ENCODE results near the gene ABCC4.
"Not testable (repeated sequence)": the region's sequence is repeated elsewhere in the genome, so short reads cannot be mapped to it uniquely, and the experiment has no call there.

The ABCC4 gene

DNA sequence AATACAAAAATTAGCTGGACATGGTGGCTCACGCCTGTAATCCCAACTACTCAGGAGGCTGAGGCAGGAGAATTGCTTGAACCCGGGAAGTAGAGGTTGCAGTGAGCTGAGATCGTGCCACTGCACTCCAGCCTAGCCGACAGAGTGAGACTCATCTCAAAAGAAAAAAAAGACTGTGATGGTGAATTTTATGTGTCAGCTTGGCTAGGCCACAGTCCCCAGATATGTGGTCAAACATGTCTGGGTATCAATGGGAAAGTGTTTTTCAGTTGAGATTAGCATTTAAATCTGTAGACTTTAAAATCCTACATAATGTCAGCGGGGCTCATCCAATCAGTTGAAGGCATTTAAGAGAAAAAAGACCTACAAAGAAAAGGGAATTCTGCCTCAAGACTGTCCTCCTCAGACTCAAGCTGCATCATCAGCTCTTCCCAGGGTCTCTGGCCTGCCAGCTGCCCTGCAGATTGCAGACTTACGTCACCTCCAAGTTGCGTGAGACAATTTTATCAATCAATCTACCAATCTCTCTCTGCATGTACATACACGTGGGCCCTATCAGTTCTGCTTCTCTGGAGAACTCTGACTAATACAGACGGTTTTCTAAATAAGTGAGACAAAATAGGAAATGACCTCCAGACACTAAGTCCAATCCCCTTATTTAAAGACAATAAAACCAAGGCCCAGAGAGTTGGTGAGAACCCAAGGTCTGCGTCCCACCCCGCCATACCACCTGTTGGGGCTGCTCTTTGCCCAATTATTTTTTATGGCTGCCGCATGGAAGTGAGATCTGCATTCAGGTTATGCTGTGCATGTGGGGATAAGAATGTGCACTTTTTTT lies 99.2 kb downstream of the ABCC4 start:
- no peak overlapping the region for H3K4me3 ChIP-seq (ENCODE audit: low read length)
- H3K36me3 ChIP-seq (ENCODE audit: control insufficient read depth, low read depth, low read length), result no peaks in the 10 kb centered on the region
- H3K27ac ChIP-seq (ENCODE audit: low read length), result no peak overlapping the region
- H3K27me3 ChIP-seq (ENCODE audit: control insufficient read depth, insufficient read depth, low read length), result no peaks in the 10 kb centered on the region
- no peaks in the 10 kb centered on the region for H3K9me3 ChIP-seq (ENCODE audit: control insufficient read depth, low read depth, low read length)
- no peaks in the 10 kb centered on the region for H3K4me1 ChIP-seq (ENCODE audit: control insufficient read depth, low read depth, low read length)
- H3K9ac ChIP-seq (ENCODE audit: low read length), result no peak overlapping the region

DNA sequence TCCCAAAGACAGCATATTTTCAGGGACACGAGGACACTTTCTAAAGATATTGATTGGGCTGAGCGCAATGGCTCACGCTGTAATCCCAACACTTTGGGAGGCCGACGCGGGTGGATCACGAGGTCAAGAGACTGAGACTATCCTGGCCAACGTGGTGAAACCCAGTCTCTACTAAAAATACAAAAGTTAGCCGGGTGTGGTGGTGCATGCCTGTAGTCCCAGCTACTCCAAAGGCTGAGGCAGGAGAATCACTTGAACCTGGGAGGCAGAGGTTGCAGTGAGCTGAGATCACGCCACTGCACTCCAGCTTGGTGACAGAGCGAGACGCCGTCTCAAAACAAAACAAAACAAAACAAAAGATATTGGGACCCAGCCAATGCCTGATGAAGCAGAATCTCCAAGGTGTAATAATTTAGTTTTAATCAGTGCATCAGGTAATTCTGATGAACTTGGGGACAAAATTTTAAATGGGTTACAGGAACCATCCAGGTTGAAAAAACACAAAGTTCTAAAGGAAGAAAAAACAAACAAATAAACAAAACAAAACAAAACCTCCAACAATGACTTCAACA lies 100.8 kb downstream of the ABCC4 start:
- not testable (repeated sequence) for H3K9ac ChIP-seq (ENCODE audit: low read length); H3K27me3 ChIP-seq (ENCODE audit: control insufficient read depth, insufficient read depth, low read length); H3K36me3 ChIP-seq (ENCODE audit: control insufficient read depth, low read depth, low read length); H3K27ac ChIP-seq (ENCODE audit: low read length); H3K9me3 ChIP-seq (ENCODE audit: control insufficient read depth, low read depth, low read length); H3K4me1 ChIP-seq (ENCODE audit: control insufficient read depth, low read depth, low read length); H3K4me3 ChIP-seq (ENCODE audit: low read length)

DNA sequence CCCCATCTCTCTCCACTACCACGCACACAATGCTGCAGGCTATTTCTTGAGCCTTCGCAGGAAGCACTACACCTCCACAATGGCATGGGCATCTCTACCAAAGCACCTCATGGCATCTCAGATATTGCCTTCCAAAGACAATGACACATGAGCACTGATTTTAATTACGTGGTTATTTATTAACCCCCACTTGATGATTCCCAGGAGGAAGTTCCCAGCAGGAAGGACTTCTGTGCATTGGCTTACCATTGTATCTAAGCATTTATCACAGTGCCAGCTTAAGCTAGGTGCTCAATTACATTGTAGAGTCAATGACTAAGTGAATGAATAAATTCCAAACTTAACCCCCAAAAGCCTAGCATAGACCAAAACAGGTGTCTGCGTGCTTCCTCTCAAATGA lies 101.4 kb downstream of the ABCC4 start:
- Histone ChIP-seq H3K36me3 (ENCODE audit: control insufficient read depth, low read depth, low read length) (no peaks in the 10 kb centered on the region), H3K27me3 (ENCODE audit: control insufficient read depth, insufficient read depth, low read length) (no peaks in the 10 kb centered on the region), H3K27ac (ENCODE audit: low read length) (no peak overlapping the region), H3K4me1 (ENCODE audit: control insufficient read depth, low read depth, low read length) (no peaks in the 10 kb centered on the region), H3K9me3 (ENCODE audit: control insufficient read depth, low read depth, low read length) (no peaks in the 10 kb centered on the region), H3K4me3 (ENCODE audit: low read length) (no peak overlapping the region), H3K9ac (ENCODE audit: low read length) (no peak overlapping the region)

DNA sequence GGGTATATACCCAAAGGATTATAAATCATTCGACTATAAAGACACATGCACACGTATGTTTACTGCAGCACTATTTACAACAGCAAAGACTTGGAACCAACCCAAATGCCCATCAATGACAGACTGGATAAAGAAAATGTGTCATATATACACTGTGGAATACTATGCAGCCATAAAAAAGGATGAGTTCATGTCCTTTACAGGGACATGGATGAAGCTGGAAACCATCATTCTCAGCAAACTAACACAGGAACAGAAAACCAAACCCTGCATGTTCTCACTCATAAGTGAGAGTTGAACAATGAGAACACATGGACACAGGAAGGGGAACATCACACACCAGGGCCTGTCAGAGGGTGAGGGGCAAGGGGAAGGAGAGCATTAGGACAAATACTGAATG lies 102.6 kb downstream of the ABCC4 start:
- not testable (repeated sequence) for H3K36me3 ChIP-seq (ENCODE audit: control insufficient read depth, low read depth, low read length)

DNA sequence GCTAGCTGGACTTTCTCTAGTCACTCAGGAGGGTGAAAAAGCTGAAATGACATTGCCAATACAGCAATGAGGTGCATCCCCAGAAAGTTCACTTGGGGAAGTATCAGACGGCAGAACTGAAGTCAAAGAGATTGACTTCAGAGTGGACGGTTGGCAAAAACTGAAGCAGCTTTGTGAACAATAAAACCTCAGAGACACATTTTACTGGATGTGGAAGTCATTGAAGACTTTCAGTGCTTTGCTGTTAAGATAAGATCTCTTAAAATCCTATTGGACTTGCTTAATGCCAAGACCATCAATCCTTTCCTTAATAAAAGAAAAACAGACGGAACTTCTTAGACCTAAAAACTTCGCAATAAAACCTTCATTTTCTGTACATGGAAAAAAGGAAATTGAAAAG lies 103.7 kb downstream of the ABCC4 start:
- Histone ChIP-seq H3K27me3 (ENCODE audit: control insufficient read depth, insufficient read depth, low read length) (no peaks in the 10 kb centered on the region), H3K4me3 (ENCODE audit: low read length) (no peak overlapping the region), H3K27ac (ENCODE audit: low read length) (no peak overlapping the region), H3K9ac (ENCODE audit: low read length) (no peak overlapping the region), H3K4me1 (ENCODE audit: control insufficient read depth, low read depth, low read length) (no peaks in the 10 kb centered on the region), H3K9me3 (ENCODE audit: control insufficient read depth, low read depth, low read length) (no peaks in the 10 kb centered on the region), H3K36me3 (ENCODE audit: control insufficient read depth, low read depth, low read length) (no peaks in the 10 kb centered on the region)

More for the DNA sequence above, 102.6 kb downstream of the ABCC4 start:
- H3K9ac ChIP-seq (ENCODE audit: low read length); H3K27ac ChIP-seq (ENCODE audit: low read length); H3K27me3 ChIP-seq (ENCODE audit: control insufficient read depth, insufficient read depth, low read length); H3K9me3 ChIP-seq (ENCODE audit: control insufficient read depth, low read depth, low read length); H3K4me3 ChIP-seq (ENCODE audit: low read length); H3K4me1 ChIP-seq (ENCODE audit: control insufficient read depth, low read depth, low read length): not testable (repeated sequence)

DNA sequence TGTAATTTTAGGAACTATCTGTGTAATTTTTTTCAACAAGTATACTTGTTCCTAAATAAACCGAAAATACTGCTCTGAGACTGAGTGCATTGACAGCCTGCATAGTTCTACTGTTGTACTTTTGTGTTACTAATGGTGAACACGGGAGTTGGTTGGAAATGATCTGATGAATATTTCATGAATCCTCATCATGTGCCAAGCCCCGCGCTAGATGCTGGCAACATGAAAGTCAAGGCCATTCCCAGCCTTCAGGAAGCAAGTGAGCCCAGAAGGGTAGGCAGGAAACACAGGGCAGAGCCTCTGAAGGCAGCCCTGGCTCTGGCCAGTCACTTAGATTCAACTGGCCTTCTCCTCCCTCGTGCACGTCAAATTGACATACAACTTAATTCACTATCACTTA lies 106.1 kb downstream of the ABCC4 start:
- Histone ChIP-seq H3K4me1 (ENCODE audit: control insufficient read depth, low read depth, low read length) (no peaks in the 10 kb centered on the region), H3K9ac (ENCODE audit: low read length) (no peak overlapping the region), H3K9me3 (ENCODE audit: control insufficient read depth, low read depth, low read length) (no peaks in the 10 kb centered on the region), H3K36me3 (ENCODE audit: control insufficient read depth, low read depth, low read length) (no peaks in the 10 kb centered on the region), H3K27me3 (ENCODE audit: control insufficient read depth, insufficient read depth, low read length) (no peaks in the 10 kb centered on the region), H3K4me3 (ENCODE audit: low read length) (no peak overlapping the region), H3K27ac (ENCODE audit: low read length) (no peak overlapping the region)

DNA sequence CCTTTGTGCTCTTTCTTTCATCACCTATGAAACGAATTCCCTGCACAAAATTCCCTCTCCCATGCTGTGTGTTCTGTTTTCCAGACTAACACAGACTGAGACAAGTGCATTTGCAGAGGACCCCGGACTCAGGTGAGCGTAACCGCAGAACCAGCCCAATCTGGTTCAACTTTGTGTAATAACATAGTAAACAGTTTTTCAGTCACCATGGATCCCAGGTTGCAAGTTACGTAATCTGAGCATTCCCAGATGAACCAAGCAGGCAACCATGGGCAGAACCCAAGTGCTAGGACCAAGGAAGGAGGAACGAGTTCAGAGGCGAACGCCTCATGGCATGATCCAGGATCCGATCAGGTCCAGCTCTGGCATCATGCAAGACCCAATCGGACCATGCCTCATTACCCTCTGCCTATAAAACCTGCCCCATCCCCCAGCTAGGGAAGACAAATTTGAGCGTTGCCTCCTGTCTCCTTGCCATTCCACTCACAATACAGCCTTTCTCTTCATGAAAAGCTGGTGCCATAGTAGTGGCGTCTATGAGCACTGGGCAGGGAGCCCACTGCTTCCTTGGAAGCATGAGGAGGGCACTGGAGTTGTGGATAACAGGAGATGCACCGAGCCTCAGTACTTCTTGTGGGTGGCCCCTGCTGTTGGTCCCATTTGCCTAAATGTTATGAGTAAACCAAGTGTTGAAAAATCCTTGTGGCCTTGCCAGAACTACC lies 107.6 kb downstream of the ABCC4 start:
- no peaks in the 10 kb centered on the region for H3K4me1 ChIP-seq (ENCODE audit: control insufficient read depth, low read depth, low read length)
- H3K27me3 ChIP-seq (ENCODE audit: control insufficient read depth, insufficient read depth, low read length), result no peaks in the 10 kb centered on the region
- H3K9ac ChIP-seq (ENCODE audit: low read length), result no peak overlapping the region
- H3K36me3 ChIP-seq (ENCODE audit: control insufficient read depth, low read depth, low read length), result no peaks in the 10 kb centered on the region
- H3K27ac ChIP-seq (ENCODE audit: low read length), result no peak overlapping the region
- H3K4me3 ChIP-seq (ENCODE audit: low read length), result no peak overlapping the region
- no peaks in the 10 kb centered on the region for H3K9me3 ChIP-seq (ENCODE audit: control insufficient read depth, low read depth, low read length)

DNA sequence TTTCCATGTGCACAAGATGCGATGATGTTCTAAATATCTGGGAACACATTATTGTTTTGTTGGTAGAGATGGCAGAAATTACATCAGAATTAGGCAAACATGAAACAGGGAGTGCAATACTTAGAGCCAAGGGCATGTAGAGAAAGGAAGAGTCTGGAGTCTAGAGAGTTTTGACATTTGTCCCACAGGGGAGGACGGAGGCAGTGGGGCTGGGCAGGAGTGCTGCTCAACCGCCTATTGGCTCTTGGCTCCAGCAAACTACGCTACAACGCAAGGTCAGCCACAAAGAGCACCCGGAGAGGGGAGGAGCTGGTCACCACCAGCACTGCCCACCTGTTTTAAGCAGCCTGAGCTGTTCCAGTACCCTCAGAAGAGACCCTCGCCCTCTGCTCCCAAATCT lies 108.3 kb downstream of the ABCC4 start:
- H3K4me3 ChIP-seq (ENCODE audit: low read length), result no peak overlapping the region
- H3K4me1 ChIP-seq (ENCODE audit: control insufficient read depth, low read depth, low read length), result no peaks in the 10 kb centered on the region
- no peaks in the 10 kb centered on the region for H3K36me3 ChIP-seq (ENCODE audit: control insufficient read depth, low read depth, low read length)
- no peak overlapping the region for H3K9ac ChIP-seq (ENCODE audit: low read length)
- no peaks in the 10 kb centered on the region for H3K9me3 ChIP-seq (ENCODE audit: control insufficient read depth, low read depth, low read length)
- H3K27ac ChIP-seq (ENCODE audit: low read length), result no peak overlapping the region
- H3K27me3 ChIP-seq (ENCODE audit: control insufficient read depth, insufficient read depth, low read length), result no peaks in the 10 kb centered on the region

DNA sequence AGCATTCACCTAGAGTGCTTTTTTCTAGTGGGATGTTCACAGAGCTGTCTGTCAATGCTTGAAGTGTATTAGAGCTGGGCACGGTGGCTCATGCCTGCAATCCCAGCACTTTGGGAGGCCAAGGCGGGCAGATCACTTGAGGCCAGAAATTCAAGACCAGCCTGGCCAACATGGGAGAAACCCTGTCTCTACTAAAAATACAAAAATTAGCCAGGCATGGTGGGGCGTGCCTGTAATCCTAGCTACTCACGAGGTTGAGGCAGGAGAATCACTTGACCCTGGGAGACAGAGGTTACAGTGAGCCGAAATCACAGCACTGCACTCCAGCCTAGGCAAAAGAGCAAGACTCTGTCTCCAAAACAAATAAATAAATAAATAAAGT lies 108.7 kb downstream of the ABCC4 start:
- H3K4me3 ChIP-seq (ENCODE audit: low read length); H3K27me3 ChIP-seq (ENCODE audit: control insufficient read depth, insufficient read depth, low read length); H3K27ac ChIP-seq (ENCODE audit: low read length); H3K9ac ChIP-seq (ENCODE audit: low read length); H3K9me3 ChIP-seq (ENCODE audit: control insufficient read depth, low read depth, low read length); H3K36me3 ChIP-seq (ENCODE audit: control insufficient read depth, low read depth, low read length); H3K4me1 ChIP-seq (ENCODE audit: control insufficient read depth, low read depth, low read length): not testable (repeated sequence)

DNA sequence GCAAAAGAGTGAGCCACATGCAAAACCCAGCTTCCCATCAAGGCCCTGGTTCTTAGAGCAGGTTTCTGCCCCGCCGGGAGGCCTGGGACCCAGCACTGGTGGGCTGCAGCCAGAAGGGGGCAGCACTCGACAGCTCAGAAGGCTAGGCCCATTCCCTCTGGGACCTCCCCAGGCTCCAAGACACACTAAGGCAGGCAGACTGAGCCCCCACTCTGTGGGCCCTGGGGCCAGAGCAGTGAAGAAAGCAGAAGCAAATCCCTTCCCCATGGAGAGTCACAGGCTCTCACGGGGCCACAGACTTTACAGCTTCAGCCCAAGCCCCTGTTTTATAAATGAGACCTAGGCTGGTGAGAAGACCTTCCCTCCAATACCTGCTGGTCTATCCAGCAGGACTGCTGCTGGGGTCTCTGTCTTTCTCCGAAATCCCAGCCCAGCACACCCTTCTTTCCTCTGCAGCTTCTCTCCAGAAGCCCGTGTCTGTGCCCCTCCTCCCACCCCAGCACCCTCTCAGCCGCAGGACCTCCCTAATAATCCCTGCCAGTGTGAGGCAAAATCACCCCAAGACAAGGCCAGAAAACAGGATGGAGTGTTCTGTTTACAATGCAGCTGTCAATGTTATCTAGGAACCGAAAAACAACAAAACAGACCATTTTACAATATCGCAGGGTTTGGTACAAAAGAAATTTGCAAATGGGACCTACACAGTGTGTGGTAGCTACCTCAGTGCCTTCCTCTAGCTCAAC lies 109.3 kb downstream of the ABCC4 start:
- Histone ChIP-seq H3K4me1 (ENCODE audit: control insufficient read depth, low read depth, low read length) (no peaks in the 10 kb centered on the region), H3K36me3 (ENCODE audit: control insufficient read depth, low read depth, low read length) (no peaks in the 10 kb centered on the region), H3K4me3 (ENCODE audit: low read length) (no peak overlapping the region), H3K9ac (ENCODE audit: low read length) (no peak overlapping the region), H3K9me3 (ENCODE audit: control insufficient read depth, low read depth, low read length) (no peaks in the 10 kb centered on the region), H3K27me3 (ENCODE audit: control insufficient read depth, insufficient read depth, low read length) (no peaks in the 10 kb centered on the region), H3K27ac (ENCODE audit: low read length) (no peak overlapping the region)

DNA sequence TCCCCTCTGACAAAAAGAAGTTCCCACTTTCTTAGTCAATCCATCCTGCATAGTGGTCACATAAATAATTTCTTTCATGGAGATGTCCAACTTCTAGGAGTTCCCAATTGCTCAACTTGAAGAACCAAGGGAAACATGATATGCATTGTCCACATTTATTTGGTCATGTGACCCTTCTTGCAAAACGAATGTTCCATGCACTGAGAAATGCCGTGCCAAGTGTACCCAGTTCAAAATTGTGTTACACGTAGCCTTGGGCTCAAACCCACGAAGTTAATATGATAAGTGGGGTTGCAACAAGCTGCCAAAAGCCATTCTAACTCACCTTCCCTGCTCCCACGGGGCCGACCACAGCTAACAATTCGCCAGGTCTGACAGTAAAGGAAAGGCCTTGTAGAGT lies 113.1 kb downstream of the ABCC4 start:
- no peaks in the 10 kb centered on the region for H3K36me3 ChIP-seq (ENCODE audit: control insufficient read depth, low read depth, low read length)
- no peaks in the 10 kb centered on the region for H3K4me1 ChIP-seq (ENCODE audit: control insufficient read depth, low read depth, low read length)
- no peak overlapping the region for H3K27ac ChIP-seq (ENCODE audit: low read length)
- H3K9ac ChIP-seq (ENCODE audit: low read length), result no peak overlapping the region
- H3K27me3 ChIP-seq (ENCODE audit: control insufficient read depth, insufficient read depth, low read length), result no peaks in the 10 kb centered on the region
- H3K9me3 ChIP-seq (ENCODE audit: control insufficient read depth, low read depth, low read length), result no peaks in the 10 kb centered on the region
- no peak overlapping the region for H3K4me3 ChIP-seq (ENCODE audit: low read length)

Data from iPS-18a (cell line).